NCI-H82 (cell line): Measurements from ENCODE around the gene ADARB2.
"Not testable (repeated sequence)": the region's sequence is repeated elsewhere in the genome, so short reads cannot be mapped to it uniquely, and the experiment has no call there.

Experiments
- DNase-seq: peaks from one replicate; lab custom pipeline; 2025; lab: John Stamatoyannopoulos, UW

The ADARB2 gene

DNA sequence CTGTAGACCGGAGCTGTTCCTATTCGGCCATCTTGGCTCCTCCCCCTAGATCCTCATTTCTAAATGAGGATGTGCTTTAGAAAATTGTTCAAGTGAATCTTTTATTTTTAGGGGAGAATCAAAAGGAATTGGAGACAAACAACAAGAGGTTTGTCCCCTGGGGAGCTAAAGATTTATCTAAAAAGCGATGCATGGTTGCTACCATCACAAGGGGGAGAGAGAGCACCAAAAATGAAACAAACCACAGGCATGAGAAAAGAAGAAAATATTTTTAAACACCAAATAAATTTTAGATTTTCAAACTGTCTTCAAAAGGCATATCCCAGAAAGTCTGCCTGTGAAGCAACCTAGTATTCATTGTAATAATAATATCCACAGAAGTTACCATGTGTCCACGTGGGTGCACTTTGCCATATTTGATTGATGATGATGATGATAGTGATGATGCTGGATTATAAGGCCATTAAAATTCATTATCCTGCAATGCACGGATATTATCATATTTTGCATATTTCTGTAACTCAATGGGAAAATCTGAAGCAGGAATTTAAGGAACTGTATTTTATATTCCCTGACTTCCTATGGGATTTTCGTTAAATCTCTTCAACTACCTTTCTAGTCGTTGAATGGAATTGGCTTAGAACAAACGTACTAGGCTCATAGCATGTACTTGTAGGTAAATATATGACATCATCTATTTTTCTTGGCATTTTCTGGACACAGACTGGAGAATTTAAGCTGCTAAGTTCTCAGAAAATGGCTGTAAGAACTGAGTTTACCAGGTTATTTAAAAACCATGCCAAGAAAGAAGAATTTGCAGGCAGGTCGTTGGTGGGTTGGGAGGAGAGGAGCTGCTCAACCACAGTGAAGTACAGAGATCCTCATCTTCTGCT lies 509.6 kb downstream of the ADARB2 start:
- DNase-seq = no peak

DNA sequence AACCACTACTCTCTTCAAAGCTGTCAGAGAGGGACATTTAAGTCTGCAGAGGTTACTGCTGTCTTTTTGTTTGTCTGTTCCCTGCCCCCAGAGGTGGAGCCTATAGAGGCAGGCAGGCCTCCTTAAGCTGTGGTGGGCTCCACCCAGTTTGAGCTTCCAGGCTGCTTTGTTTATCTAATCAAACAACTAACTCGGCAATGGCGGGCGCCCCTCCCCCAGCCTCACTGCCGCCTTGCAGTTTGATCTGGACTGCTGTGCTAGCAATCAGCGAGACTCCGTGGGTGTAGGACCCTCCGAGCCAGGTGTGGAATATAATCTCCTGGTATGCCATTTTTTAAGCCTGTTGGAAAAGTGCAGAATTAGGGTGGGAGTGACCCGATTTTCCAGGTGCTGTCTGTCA lies 510.4 kb downstream of the ADARB2 start:
- DNase-seq = not testable (repeated sequence)

- not testable (repeated sequence) for DNase-seq
Measured at GRCh38 chr10:1219874-1220273, 517.5 kb downstream of the ADARB2 start.

- DNase-seq = no peak
Measured at GRCh38 chr10:1217661-1218060, 519.7 kb downstream of the ADARB2 start.

DNA sequence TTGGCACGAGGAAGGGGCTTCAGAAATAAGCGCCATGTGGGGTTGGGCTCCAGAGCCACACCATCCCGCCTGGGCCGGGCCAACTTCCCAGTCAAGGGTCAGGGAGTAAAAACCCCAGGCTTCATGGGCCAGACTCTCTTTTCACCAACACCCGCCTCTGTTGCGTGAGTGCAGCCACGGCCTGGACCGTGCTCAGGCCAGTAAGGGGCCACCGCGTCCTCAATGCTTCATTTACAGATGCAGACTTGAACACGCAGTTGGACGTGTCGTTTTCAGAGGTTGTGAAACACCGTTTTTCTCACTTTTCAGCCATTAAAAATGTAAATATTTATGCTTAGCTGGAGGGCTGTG lies 520.1 kb downstream of the ADARB2 start:
- DNase-seq = no peak

- no peak for DNase-seq
Measured at GRCh38 chr10:1216574-1217236, 520.6 kb downstream of the ADARB2 start.

- DNase-seq = no peak
Measured at GRCh38 chr10:1215862-1216573, 521.3 kb downstream of the ADARB2 start.

- no peak for DNase-seq
Measured at GRCh38 chr10:1214882-1215540, 522.3 kb downstream of the ADARB2 start.

- no peak for DNase-seq
Measured at GRCh38 chr10:1214071-1214675, 523.2 kb downstream of the ADARB2 start.

DNA sequence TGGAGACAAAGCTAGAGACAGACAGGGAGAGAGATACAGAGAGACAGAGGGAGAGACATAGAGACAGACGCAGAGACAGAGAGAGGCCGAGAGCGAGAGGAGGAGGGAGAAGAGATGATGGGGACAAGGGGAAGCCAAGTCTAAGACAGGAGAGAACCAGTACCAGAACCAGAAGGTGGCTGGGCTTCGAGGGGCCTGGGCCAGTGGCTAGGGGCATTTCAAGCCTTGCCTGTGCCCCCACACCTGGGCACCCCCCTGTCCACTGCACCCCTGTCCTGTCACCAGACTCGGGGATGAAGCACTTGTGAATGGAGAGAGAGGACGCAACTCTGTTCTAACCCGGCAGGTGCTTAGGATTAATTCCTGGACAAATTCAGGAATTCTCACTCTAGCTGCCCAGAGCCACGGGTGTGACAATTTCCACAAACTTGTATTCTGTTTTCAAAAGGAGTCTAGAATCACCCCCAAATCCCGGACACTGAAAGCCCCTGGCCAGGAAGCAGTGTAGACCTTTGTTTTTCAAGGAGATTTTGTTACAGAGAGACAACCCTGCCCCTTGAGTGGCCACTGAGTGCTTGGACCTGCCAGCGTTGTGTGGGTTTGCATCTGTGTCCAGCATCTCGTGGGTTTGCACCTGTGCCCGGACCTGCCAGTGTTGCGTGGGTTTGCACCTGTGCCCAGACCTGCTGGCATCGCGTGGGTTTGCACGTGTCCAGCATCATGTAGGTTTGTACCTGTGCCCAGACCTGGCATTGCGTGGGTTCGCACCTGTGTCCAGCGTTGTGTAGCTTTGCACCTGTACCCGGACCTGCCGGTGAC lies 523.9 kb downstream of the ADARB2 start:
- no peak for DNase-seq

- no peak for DNase-seq
Measured at GRCh38 chr10:1212571-1213141, 524.7 kb downstream of the ADARB2 start.

DNA sequence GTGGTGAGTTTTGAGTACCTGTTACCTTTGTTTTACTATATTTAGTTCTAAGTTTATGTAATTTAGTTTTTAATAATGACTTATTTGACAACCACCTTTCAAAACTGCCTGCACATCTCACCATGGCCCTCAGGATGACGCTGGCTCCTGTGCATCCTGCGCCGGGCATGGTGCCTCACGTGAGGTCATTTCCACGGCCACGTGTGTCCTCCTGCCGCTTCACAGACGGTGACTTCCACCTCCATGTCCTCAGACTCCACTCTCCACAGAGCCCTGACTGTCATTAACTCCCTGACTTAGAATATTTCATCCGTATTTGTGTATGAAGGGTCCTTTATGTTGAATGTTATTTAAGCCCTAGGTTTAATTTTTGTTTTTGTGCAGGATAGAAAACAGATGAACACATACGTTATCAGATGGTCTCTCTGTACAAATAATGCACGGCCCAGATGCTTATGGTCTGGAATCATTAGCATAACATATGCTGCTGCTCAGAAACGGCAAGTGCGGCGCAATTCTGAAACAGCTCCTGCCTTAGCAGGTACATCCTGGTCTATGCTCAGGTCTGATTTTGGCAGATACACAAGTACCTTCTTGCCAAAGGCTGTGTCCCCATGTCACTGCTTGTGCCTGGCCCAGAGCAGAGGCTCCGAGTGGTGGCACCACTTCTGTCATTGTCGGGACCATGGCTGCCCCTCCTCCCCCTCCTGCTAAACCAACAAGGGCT lies 525.3 kb downstream of the ADARB2 start:
- no peak for DNase-seq

- DNase-seq = no peak
Measured at GRCh38 chr10:1210667-1211066, 526.7 kb downstream of the ADARB2 start.

GRCh38 chr10:1209355-1209979 lies 527.9 kb downstream of the ADARB2 start:
- DNase-seq = no peak

GRCh38 chr10:1208366-1209311 lies 528.7 kb downstream of the ADARB2 start:
- no peak for DNase-seq

GRCh38 chr10:1206601-1207000 lies 530.7 kb downstream of the ADARB2 start:
- no peak for DNase-seq

- DNase-seq = no peak
Measured at GRCh38 chr10:1206101-1206500, 531.2 kb downstream of the ADARB2 start.

- DNase-seq = no peak
Measured at GRCh38 chr10:1205450-1206030, 531.8 kb downstream of the ADARB2 start.
